ENCODE measurements around the gene GPR83.

Gene GPR83

DNA sequence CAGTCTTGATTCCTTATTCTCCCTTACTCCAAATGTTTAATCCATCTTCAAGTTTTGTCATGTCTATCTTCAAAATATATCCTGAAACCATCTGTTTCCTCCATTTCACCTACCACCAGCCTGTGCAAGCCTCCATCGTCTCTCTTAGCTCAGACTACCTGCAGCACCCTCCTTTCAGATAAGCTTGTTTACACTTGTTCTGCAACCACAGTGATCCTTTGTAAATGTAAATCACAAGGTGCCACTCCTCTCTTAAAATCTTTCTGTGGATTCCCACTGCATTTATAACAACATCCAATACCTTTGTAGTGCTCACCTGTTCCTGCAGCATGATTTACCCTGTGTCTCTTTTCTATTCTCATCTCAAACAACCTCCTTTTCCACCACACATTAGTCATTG, 31.8 kb upstream of the GPR83 start:
- H3K9me3 ChIP-seq (ENCODE audit: low read length) = no peaks in the 10 kb centered on the region
- no peak overlapping the region for H3K4me3 ChIP-seq (ENCODE audit: low read depth, low read length, poor library complexity, severe bottlenecking)
- no peak overlapping the region for H3K9ac ChIP-seq (ENCODE audit: low read length)
- H3F3A ChIP-seq (ENCODE audit: insufficient read depth, low read length) = no peaks in the 10 kb centered on the region
- no peaks in the 10 kb centered on the region for H3K4me1 ChIP-seq (ENCODE audit: insufficient read depth, low read length, severe bottlenecking)
- H4K20me1 ChIP-seq (ENCODE audit: insufficient read depth, low read length) = no peaks in the 10 kb centered on the region
- peaks cover 83% of the 10 kb centered on the region for H3K36me3 ChIP-seq (ENCODE audit: insufficient read depth, low read length)
- H3K27me3 ChIP-seq (ENCODE audit: insufficient read depth, low read length) = no peaks in the 10 kb centered on the region
- H2AFZ ChIP-seq (ENCODE audit: low read length) = no peak overlapping the region
- H3K4me2 ChIP-seq (ENCODE audit: low read length) = no peak overlapping the region
- no peaks in the 10 kb centered on the region for H3K9me2 ChIP-seq (ENCODE audit: low read depth, low read length)
- H3K79me2 ChIP-seq (ENCODE audit: insufficient read depth, low read length) = no peaks in the 10 kb centered on the region
- no peak overlapping the region for H3K27ac ChIP-seq (ENCODE audit: low read depth, low read length, poor library complexity, severe bottlenecking)
- TF ChIP-seq EZH2 (IDR thresholded peaks at IDR 0.05; ENCODE audit: borderline replicate concordance, low read length) = no peak
- TF ChIP-seq, protein P1, sequence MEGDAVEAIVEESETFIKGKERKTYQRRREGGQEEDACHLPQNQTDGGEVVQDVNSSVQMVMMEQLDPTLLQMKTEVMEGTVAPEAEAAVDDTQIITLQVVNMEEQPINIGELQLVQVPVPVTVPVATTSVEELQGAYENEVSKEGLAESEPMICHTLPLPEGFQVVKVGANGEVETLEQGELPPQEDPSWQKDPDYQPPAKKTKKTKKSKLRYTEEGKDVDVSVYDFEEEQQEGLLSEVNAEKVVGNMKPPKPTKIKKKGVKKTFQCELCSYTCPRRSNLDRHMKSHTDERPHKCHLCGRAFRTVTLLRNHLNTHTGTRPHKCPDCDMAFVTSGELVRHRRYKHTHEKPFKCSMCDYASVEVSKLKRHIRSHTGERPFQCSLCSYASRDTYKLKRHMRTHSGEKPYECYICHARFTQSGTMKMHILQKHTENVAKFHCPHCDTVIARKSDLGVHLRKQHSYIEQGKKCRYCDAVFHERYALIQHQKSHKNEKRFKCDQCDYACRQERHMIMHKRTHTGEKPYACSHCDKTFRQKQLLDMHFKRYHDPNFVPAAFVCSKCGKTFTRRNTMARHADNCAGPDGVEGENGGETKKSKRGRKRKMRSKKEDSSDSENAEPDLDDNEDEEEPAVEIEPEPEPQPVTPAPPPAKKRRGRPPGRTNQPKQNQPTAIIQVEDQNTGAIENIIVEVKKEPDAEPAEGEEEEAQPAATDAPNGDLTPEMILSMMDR (IDR thresholded peaks at IDR 0.05; ENCODE audit: low read length) = no peak

DNA sequence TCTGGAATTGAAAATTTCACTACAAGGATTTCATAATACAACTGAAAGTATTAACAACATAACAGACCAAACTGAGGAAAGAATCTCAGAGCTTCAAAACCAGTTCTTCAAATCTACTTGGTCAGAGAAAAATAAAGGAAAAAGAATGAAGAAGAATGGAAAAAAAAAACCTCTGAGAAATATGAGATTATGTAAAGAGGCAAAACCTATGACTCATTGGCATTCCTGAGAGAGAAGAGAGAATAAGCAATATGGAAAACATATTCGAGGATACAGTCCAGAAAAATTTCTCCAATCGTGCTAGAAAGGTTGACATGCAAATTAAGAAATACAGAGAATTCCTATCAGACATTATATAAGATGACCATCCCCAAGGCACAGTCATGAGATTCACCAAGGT, 23.4 kb upstream of the GPR83 start:
- no peaks in the 10 kb centered on the region for H4K20me1 ChIP-seq (ENCODE audit: insufficient read depth, low read length)
- TF ChIP-seq, protein P1 (IDR thresholded peaks at IDR 0.05; ENCODE audit: low read length) = no peak
- no peak for TF ChIP-seq EZH2 (IDR thresholded peaks at IDR 0.05; ENCODE audit: borderline replicate concordance, low read length)
- H3K4me3 ChIP-seq (ENCODE audit: low read depth, low read length, poor library complexity, severe bottlenecking) = no peak overlapping the region
- no peaks in the 10 kb centered on the region for H3K4me1 ChIP-seq (ENCODE audit: insufficient read depth, low read length, severe bottlenecking)
- H3K4me2 ChIP-seq (ENCODE audit: low read length) = no peak overlapping the region
- H3K79me2 ChIP-seq (ENCODE audit: insufficient read depth, low read length) = no peaks in the 10 kb centered on the region
- H3K36me3 ChIP-seq (ENCODE audit: insufficient read depth, low read length) = peaks cover 66% of the 10 kb centered on the region
- no peaks in the 10 kb centered on the region for H3K9me2 ChIP-seq (ENCODE audit: low read depth, low read length)
- no peaks in the 10 kb centered on the region for H3K9me3 ChIP-seq (ENCODE audit: low read length)
- no peaks in the 10 kb centered on the region for H3F3A ChIP-seq (ENCODE audit: insufficient read depth, low read length)
- H3K27ac ChIP-seq (ENCODE audit: low read depth, low read length, poor library complexity, severe bottlenecking) = no peak overlapping the region
- no peak overlapping the region for H3K9ac ChIP-seq (ENCODE audit: low read length)
- H2AFZ ChIP-seq (ENCODE audit: low read length) = no peak overlapping the region
- H3K27me3 ChIP-seq (ENCODE audit: insufficient read depth, low read length) = no peaks in the 10 kb centered on the region

DNA sequence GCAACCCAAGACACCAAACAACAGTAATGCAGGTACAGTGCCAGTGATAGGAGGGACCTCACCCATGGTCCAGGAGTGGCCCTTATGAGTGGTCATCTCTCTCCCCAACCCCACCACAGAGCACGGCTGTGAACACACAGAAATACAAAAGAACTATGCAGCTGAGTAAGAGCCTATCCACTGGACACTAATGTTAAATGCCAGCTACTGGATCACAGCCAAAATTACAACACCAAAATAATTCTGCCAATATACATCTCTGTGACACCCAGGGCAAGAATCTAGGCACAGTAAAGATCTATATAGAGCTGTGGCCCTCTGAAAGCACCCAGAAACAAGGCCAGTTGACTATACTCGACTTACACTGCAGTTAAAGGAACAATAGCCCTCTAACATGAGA, 22.8 kb upstream of the GPR83 start:
- Histone ChIP-seq H3K4me3 (ENCODE audit: low read depth, low read length, poor library complexity, severe bottlenecking) (no peak overlapping the region), H3K4me1 (ENCODE audit: insufficient read depth, low read length, severe bottlenecking) (no peaks in the 10 kb centered on the region), H3K27me3 (ENCODE audit: insufficient read depth, low read length) (no peaks in the 10 kb centered on the region), H3K36me3 (ENCODE audit: insufficient read depth, low read length) (peaks cover 63% of the 10 kb centered on the region), H3F3A (ENCODE audit: insufficient read depth, low read length) (no peaks in the 10 kb centered on the region), H3K79me2 (ENCODE audit: insufficient read depth, low read length) (no peaks in the 10 kb centered on the region), H4K20me1 (ENCODE audit: insufficient read depth, low read length) (no peaks in the 10 kb centered on the region), H3K4me2 (ENCODE audit: low read length) (no peak overlapping the region), H3K9me2 (ENCODE audit: low read depth, low read length) (no peaks in the 10 kb centered on the region), H3K27ac (ENCODE audit: low read depth, low read length, poor library complexity, severe bottlenecking) (no peak overlapping the region), H3K9me3 (ENCODE audit: low read length) (no peaks in the 10 kb centered on the region), H2AFZ (ENCODE audit: low read length) (no peak overlapping the region), H3K9ac (ENCODE audit: low read length) (no peak overlapping the region)
- TF ChIP-seq, protein P1 (IDR thresholded peaks at IDR 0.05; ENCODE audit: low read length) = no peak
- TF ChIP-seq EZH2 (IDR thresholded peaks at IDR 0.05; ENCODE audit: borderline replicate concordance, low read length) = no peak
